Central memory CD8-positive, alpha-beta T cell (primary cell): Measurements from ENCODE around the gene ROPN1B.
"Not testable (repeated sequence)": the region's sequence is repeated elsewhere in the genome, so short reads cannot be mapped to it uniquely, and the experiment has no call there.

Source experiments
- ATAC-seq: fragments of 150-1000 bp; cut with Tn5 transposase; replicated peaks from 2 replicates; pipeline ENCODE4 v1.10.0; 2022; ENCODE audit warnings: mild to moderate bottlenecking, moderate FRiP score, moderate number of reproducible peaks; ENCODE audit not compliant: poor library complexity, severe bottlenecking; ENCODE audit errors: extremely low read depth
- DNase-seq, 2 donors: peaks; one replicate each; pipeline ENCODE4 v3.0.0; 2021; ENCODE audit warnings: low spot score in 2 of 2
- H3K27ac Mint-ChIP-seq: one replicate; pipeline ENCODE4 v1.8.0; 2022; ENCODE audit warnings: low read depth, mild to moderate bottlenecking, moderate library complexity, mixed read lengths
- H3K27me3 Mint-ChIP-seq: one replicate; pipeline ENCODE4 v1.8.0; 2022; ENCODE audit warnings: mixed read lengths
- H3K36me3 Mint-ChIP-seq: one replicate; pipeline ENCODE4 v1.8.0; 2022; ENCODE audit warnings: mild to moderate bottlenecking, moderate library complexity, mixed read lengths; ENCODE audit not compliant: insufficient read depth
- H3K4me1 Mint-ChIP-seq: one replicate; pipeline ENCODE4 v1.8.0; 2022; ENCODE audit warnings: mixed read lengths
- H3K4me3 Mint-ChIP-seq: one replicate; pipeline ENCODE4 v1.8.0; 2022; ENCODE audit warnings: mild to moderate bottlenecking, moderate library complexity, mixed read lengths
- H3K9me3 Mint-ChIP-seq: one replicate; pipeline ENCODE4 v1.8.0; 2022; ENCODE audit warnings: mixed read lengths

ROPN1B gene

DNA sequence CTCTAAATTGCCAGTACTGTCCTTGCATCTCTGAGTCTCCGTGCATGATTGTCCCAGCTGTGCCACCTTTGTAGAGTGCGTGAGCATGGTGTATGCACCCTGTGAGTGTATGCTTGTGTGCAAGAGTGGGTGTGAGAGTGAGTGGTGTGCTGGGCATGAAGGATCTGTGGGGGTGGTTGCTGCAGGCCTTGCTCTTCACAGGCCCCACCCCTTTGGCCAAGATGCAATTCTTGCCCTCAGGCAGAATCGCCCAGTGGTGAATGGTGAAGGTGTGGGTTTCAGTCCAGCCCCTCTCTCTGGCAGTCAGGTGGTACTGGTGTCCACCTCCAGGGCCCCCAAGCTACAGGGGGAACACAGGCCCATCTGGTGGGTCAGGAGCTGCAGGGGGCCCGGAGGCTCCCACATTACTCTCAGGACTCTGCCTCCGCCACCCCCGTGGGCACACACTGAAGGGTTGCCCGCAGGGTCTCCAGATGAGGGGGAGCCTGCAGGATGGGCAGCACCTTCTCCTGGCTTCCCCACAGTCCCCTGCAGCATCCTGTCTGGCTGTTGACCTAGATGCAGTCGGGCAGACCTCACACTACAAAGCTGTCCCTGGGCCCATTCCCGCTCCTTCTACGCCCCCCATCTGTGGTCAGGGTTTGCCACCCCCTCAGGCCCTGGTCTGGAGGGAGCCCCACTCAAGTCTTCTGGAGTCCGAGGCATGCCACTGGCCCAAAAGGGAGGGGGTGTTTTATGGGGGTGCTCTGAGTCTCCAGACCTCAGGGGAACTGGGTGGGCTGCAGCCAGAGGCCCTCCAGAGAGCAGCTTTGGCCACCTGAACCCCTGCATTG, 8.3 kb upstream of the ROPN1B start:
- Mint-ChIP-seq H3K27me3 (peaks cover 26% of the 10 kb centered on the region), H3K9me3 (no peaks in the 10 kb centered on the region), H3K4me3 (no peak overlapping the region), H3K4me1 (no peaks in the 10 kb centered on the region), H3K36me3 (no peaks in the 10 kb centered on the region), H3K27ac (no peak overlapping the region)
- ATAC-seq (no peak), DNase-seq (no peak)

DNA sequence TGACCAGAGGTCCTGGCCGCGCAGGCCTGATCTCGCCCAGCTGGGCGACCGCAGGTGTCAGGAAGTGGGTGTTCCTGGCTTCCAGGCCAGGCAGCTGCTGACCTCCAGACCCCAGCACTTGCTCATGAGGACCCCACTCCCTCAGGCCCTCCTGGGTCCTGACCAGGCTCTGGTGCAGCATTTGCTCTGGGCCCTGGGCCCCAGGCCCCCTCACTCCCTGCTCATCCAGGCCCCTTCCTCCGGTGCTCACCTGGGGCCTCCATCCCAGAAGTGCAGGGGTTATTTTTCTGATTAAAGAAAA, 7.7 kb upstream of the ROPN1B start:
- Mint-ChIP-seq H3K27ac (no peak overlapping the region), H3K4me3 (no peak overlapping the region), H3K9me3 (no peaks in the 10 kb centered on the region), H3K27me3 (peaks cover 26% of the 10 kb centered on the region), H3K4me1 (no peaks in the 10 kb centered on the region), H3K36me3 (no peaks in the 10 kb centered on the region)
- no peak for DNase-seq
- no peak for ATAC-seq

DNA sequence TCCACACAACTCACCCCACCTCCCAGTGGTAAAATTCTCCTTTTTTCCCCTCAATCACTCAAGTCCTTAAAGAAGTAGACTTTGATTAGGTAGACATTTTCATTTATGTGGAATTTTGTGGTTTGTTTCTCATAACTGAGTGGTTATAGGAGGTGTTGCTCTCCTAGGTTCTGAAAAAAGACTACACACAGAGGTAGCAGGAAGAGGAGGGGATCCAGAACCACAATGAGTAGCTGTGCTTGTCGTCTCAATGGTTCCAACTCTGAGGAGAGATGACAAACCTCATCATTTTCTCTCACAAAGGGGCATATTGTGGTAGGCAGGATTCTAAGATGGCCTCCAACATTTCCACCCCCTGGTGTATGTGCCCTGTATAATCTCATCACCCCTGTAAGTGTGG, 5.1 kb upstream of the ROPN1B start:
- H3K27me3 Mint-ChIP-seq = peaks cover 12% of the 10 kb centered on the region
- not testable (repeated sequence) for DNase-seq, ATAC-seq, H3K27ac Mint-ChIP-seq, H3K9me3 Mint-ChIP-seq, H3K4me1 Mint-ChIP-seq, H3K36me3 Mint-ChIP-seq, H3K4me3 Mint-ChIP-seq

DNA sequence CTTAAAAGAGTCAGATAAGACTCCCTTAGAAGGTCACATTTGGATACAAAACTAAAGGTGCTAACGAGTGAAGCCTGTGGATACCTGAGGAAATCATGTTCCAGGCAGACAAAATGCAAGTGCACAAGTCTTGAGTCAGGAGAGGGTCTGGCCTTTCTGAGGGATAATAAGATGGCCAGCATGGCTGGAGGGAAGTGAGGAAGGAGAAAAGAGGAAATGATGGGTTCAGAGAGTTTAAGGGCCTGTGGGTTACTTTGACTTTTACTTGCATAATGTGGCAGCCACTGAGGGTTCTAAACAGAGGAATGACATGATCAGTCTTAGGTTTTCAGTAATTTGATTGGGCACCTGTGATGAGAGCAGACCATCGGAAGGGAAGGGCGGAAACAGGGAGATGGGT, 3.5 kb upstream of the ROPN1B start:
- no peak for DNase-seq
- Mint-ChIP-seq H3K4me3 (no peak overlapping the region), H3K36me3 (no peaks in the 10 kb centered on the region), H3K27me3 (peaks cover 2% of the 10 kb centered on the region), H3K27ac (no peak overlapping the region), H3K4me1 (no peaks in the 10 kb centered on the region), H3K9me3 (no peaks in the 10 kb centered on the region)
- ATAC-seq = no peak

DNA sequence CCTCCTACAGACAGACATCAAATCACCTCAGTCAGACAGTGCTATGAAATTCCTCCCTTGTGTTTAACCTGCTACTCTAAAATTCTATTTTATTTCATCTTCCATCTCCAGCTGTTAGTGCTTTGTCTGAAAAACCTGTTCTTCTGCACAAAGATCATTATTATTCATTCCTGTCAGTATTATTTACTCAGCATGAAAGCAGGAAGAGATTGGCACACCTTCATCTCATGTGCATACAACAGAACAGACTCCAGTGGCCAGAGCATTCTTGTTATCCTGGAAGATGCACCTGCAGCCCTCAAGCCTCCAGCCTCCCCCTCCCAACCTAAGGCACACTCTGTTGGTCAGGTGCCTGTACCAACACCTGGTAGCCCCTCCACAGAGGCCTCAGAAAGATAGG, 1.8 kb upstream of the ROPN1B start:
- Mint-ChIP-seq H3K4me3 (no peak overlapping the region), H3K27me3 (peaks cover 12% of the 10 kb centered on the region), H3K4me1 (peaks cover 1% of the 10 kb centered on the region), H3K27ac (no peak overlapping the region), H3K36me3 (no peaks in the 10 kb centered on the region), H3K9me3 (no peaks in the 10 kb centered on the region)
- DNase-seq (no peak), ATAC-seq (no peak)

DNA sequence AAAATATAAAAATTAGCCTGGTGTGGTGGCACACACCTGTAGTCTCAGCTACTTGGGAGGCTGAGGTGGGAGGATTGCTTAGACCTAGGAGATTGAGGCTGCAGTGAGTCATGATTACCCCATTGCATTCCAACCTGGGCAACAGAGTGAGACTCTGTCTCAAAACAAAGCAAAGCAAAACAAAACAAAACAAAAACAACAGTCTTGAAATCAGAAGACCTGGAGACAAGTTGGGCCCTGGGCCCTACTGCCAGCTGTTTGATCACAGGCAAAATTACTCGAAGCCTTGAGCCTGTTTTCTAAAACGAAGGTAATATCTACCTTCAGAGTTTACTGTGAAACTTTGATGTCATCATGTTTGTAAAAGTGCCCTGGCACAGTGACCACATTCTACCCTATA, 857 bp upstream of the ROPN1B start:
- not testable (repeated sequence) for H3K27ac Mint-ChIP-seq, H3K36me3 Mint-ChIP-seq, H3K4me3 Mint-ChIP-seq, DNase-seq, H3K4me1 Mint-ChIP-seq, ATAC-seq, H3K9me3 Mint-ChIP-seq
- peaks cover 17% of the 10 kb centered on the region for H3K27me3 Mint-ChIP-seq

DNA sequence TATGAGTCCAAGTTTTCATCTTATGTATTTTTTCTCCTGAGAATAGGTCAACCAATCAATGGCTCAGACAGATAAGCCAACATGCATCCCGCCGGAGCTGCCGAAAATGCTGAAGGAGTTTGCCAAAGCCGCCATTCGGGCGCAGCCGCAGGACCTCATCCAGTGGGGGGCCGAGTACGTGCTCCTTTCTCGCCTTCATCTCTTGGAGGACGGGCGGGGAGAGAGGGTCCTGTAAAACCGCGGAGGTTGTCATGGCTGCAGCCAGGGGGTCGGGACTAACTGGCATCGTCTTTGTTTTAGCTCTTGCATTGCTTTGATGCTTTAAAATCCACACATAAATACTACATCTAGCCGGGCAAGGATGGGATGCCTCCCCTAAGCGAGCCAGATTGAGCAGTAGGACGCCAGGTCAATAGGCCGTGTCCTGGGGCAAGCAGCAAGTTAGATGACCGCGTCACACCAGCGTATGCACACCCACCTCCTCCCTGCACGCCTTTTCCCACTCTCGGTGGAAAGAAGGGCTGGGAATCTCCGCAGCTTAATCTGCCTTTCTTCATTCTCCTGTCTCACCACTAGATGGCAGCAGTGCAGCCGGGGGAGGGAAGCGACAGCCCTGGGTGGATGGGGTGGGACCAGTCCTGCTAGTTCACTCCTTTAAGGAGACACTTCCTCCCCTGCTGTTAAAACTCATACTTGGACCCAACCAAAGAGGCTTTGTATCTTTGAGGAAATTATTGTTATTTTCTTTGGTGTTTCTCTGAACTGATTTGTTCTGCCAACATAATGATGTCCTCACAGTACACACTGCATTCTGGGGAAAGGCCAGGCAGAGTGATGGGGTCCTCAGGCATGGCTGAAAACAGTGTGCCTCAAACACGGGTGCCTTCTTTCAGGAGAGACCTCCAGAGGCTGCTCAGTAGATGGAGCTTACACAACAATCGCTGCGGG, 3.3 kb downstream of the ROPN1B start:
- not testable (repeated sequence) for H3K27ac Mint-ChIP-seq, DNase-seq, H3K9me3 Mint-ChIP-seq, H3K36me3 Mint-ChIP-seq, H3K4me1 Mint-ChIP-seq
- peak; percentile 60 for ATAC-seq
- peak overlapping the region; percentile 40 for H3K4me3 Mint-ChIP-seq
- peaks cover 17% of the 10 kb centered on the region for H3K27me3 Mint-ChIP-seq

DNA sequence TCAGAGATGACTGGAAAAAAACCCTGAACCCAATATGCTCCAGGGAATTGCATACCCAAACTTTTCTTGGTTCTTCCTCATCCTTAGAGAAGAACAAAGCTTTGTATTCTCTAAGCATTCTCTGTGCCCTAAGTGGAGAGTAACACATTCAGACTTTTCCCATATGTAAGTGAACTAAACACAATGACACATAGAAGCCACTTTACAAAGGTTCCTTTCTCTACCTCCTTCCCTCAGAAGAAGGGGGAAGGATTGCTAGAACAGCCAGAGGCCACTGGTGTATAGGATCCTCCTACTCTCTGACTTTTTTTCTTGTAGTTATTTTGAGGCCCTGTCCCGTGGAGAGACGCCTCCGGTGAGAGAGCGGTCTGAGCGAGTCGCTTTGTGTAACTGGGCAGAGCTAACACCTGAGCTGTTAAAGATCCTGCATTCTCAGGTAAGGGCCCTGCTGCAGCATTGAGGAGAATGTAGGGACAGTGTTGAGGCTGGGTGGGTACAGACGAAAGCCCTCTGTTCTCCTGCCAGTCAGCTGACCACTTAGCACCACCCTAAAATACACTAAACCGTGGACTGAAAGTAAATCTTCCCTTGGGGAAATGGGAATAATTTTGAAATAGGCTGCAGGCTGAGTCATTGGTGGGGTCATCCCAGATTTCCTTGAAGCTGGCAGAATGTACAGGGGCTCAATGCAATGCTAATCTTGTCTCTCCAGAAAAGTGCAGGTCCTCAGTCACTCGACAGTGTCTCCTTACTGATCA, 6.4 kb downstream of the ROPN1B start:
- not testable (repeated sequence) for H3K4me1 Mint-ChIP-seq, H3K9me3 Mint-ChIP-seq, H3K36me3 Mint-ChIP-seq, H3K4me3 Mint-ChIP-seq, DNase-seq, ATAC-seq, H3K27ac Mint-ChIP-seq
- peaks cover 17% of the 10 kb centered on the region for H3K27me3 Mint-ChIP-seq

DNA sequence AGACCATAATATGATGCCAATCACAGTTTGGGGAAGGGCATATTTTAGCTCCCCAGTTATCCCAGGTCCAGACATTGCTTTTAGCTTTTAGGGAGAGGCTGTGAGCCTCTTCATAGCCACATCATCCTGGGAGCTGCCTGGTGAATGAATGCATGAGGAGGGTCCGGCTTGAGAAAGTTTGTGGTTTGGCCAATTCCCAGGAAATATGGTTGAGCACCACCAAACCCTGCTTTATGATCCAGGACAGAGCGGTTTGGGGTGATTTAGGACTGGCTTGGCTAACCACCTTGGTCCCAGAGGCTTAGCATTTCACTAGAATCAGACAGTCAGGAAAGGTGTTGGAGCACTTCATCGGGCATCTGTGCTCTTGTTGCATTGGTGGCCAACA, 7.0 kb downstream of the ROPN1B start:
- H3K27ac Mint-ChIP-seq, H3K4me3 Mint-ChIP-seq: not testable (repeated sequence)

DNA sequence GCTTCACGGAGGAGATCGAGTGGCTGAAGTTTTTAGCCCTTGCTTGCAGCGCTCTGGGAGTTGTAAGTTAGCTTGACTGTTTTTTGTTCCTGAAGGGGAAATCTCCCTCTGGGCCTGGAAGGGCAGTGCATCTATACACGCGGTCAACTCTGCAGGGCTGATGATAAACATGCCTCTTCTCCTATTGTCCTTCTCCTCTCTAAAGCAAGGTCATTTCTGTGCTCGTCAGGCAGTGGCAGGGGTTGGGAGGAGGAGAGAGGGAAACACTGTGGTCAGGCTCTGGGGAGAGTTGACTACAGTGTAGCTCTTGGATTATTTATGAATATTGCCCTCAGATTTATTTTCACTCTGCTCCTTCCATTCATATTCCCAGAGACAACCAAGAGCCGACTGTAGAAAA, 8.1 kb downstream of the ROPN1B start:
- not testable (repeated sequence) for H3K36me3 Mint-ChIP-seq, H3K4me3 Mint-ChIP-seq, H3K27ac Mint-ChIP-seq, H3K27me3 Mint-ChIP-seq, DNase-seq, ATAC-seq, H3K9me3 Mint-ChIP-seq, H3K4me1 Mint-ChIP-seq

More for the DNA sequence above, 7.0 kb downstream of the ROPN1B start:
- H3K27me3 Mint-ChIP-seq = peaks cover 16% of the 10 kb centered on the region
- not testable (repeated sequence) for H3K4me1 Mint-ChIP-seq, ATAC-seq, DNase-seq, H3K36me3 Mint-ChIP-seq, H3K9me3 Mint-ChIP-seq

DNA sequence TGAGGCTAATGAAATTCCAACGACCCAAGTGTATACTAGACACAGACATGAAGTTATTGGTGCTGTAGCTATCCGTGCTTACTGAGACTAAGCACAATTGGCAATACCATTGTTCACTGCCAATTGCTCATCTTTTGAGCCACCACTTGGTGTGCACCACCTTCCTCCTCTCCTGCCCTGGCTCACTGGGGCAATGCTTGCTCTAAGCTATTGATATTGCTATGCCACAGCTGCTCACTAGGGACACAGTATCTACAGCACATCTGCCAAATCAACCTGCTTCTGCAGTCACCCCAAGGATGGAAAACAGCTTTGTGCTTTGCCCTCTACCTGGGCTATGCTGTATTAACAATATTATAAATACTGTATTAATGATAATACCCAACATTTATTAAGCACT, 16.0 kb downstream of the ROPN1B start:
- peak; percentile 94 for ATAC-seq
- H3K27me3 Mint-ChIP-seq, H3K9me3 Mint-ChIP-seq, H3K27ac Mint-ChIP-seq, H3K4me3 Mint-ChIP-seq, DNase-seq, H3K36me3 Mint-ChIP-seq: not testable (repeated sequence)
- H3K4me1 Mint-ChIP-seq = peaks cover 15% of the 10 kb centered on the region

DNA sequence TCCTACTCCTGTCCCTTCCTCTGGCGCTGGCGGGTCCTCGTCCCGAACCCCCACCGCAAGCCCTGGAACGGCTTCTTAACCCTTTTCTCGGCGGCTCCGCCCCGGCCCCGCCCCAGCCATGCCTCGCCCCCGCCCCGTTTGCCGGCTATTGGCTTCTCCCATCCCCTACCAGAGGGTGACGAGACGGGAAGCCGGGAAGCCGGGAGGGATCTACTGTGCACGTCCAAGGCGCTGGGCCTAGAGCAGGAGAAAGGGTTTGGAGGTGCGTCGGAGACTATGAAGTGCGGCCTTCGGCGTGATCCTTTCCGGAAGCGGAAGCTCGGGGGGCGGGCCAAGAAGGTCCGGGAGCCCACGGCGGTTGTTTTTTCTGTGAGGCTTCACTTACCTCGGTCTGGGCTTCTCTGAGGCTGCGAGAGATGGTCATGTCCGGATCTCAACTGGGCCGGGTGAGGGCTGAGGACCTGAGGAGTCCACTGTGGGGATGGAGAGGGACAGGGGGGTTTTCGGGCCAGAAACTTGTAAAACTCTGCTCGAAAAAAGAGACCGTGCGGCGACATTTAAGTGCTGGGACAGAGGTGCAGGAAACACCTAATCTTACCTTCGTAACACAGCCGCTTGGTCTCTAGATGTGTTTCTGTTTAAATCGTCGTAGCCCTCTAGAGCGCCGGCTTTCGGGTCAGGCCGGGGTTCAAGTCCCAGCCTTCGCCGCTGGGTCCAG, 21.4 kb downstream of the ROPN1B start:
- H3K27ac Mint-ChIP-seq = peak overlapping the region; percentile 98
- no peaks in the 10 kb centered on the region for H3K9me3 Mint-ChIP-seq
- ATAC-seq (peak; percentile 90), DNase-seq (peak; percentile 39 to 56)
- no peaks in the 10 kb centered on the region for H3K27me3 Mint-ChIP-seq
- H3K4me1 Mint-ChIP-seq = peaks cover 30% of the 10 kb centered on the region
- H3K36me3 Mint-ChIP-seq = peaks cover 6% of the 10 kb centered on the region
- peak overlapping the region; percentile 98 for H3K4me3 Mint-ChIP-seq
